Lung (tissue), 12 donors: ENCODE measurements around the gene MFAP4. TPM values are rescaled to one million over a fixed set of nuclear protein-coding genes. Genes with fewer than 3 reads are reported as not detected.

Experiments used
- ATAC-seq: fragments of 200-7000 bp; cut with Tn5 transposase; one replicate; pipeline ENCODE4 v1.9.1; 2020; ENCODE audit warnings: moderate number of reproducible peaks; ENCODE audit not compliant: insufficient read depth, low FRiP score
- DNase-seq, 3 donors: peaks; one replicate each; pipeline ENCODE4 v3.0.0-alpha.2; 2013 to 2017
- H3K27ac ChIP-seq, 2 donors: one replicate each; pipeline ENCODE4 v1.5.1; 2013; ENCODE audit warnings: mild to moderate bottlenecking in 2 of 2, moderate library complexity in 2 of 2, control low read depth in 1 of 2, inconsistent platforms in 1 of 2, low read depth in 1 of 2, low read length in 1 of 2
- H3K27me3 ChIP-seq, 3 donors: one replicate each; pipeline ENCODE4 v1.5.1; 2013; ENCODE audit warnings: low read length in 2 of 3; ENCODE audit not compliant: control insufficient read depth in 3 of 3, insufficient read depth in 3 of 3
- H3K36me3 ChIP-seq, 4 donors: one replicate each; pipeline ENCODE4 v1.5.1; 2013; ENCODE audit warnings: low read length in 4 of 4, mild to moderate bottlenecking in 1 of 4, moderate library complexity in 1 of 4; ENCODE audit not compliant: control insufficient read depth in 4 of 4, insufficient read depth in 4 of 4
- H3K4me1 ChIP-seq, 5 donors: one replicate each; pipeline ENCODE4 v1.5.1; 2013; ENCODE audit warnings: low read length in 5 of 5, mild to moderate bottlenecking in 2 of 5, moderate library complexity in 1 of 5; ENCODE audit not compliant: control insufficient read depth in 5 of 5, insufficient read depth in 5 of 5
- H3K4me3 ChIP-seq: one replicate; pipeline ENCODE4 v1.5.1; 2013; ENCODE audit warnings: mild to moderate bottlenecking, control low read depth, moderate library complexity
- H3K9ac ChIP-seq, 2 donors: one replicate each; pipeline ENCODE4 v1.5.1; 2013; ENCODE audit warnings: low read length in 2 of 2, control low read depth in 1 of 2; ENCODE audit not compliant: insufficient read depth in 1 of 2
- H3K9me3 ChIP-seq, 4 donors: one replicate each; pipeline ENCODE4 v1.5.1; 2013; ENCODE audit warnings: low read length in 3 of 4, mild to moderate bottlenecking in 1 of 4, moderate library complexity in 1 of 4; ENCODE audit not compliant: control insufficient read depth in 4 of 4, insufficient read depth in 3 of 4
- CTCF ChIP-seq: IDR thresholded peaks from 2 replicates; pipeline ENCODE4 v1.5.1; 2012; ENCODE audit warnings: mild to moderate bottlenecking; ENCODE audit errors: control extremely low read depth, extremely low read depth
- WGBS, 2 donors: extraction: QIAGEN DNeasy Blood & Tissue Kit; methylation state at CpG; one replicate each; pipeline ENCODE4 v1.1.7; 2013; 5-methylcytosine and 5-hydroxymethylcytosine counted together
- polyA plus RNA-seq, 2 donors: library from polyadenylated mRNA; stranded (reverse); fragments of 200-250 nt; gene quantifications; one replicate each; pipeline ENCODE4 v1.2.1, GENCODE V29; 2013
- total RNA-seq, 2 donors: library from RNA; depleted of rRNA in 1 of 2; stranded (reverse); fragments of >200 nt in 1 of 2; gene quantifications; one replicate each; pipeline ENCODE4 v1.2.1, GENCODE V29; 2014 to 2021
- donor health status: control.
- donor health status: control.
- donor health status: Bipolar disorder and iron deficiency.
- donor health status: healthy.
- donor health status: DM: yes; HTN: yes; CAD: no.

Gene MFAP4
- total and polyA plus RNA-seq, 4 donors, result 45.7 to 156 (median 92.2) TPM

- H3K27ac ChIP-seq, result no peak overlapping the region
- WGBS, 2 donors, result 67 to 75% methylated on average over 6 to 7 of the region's 7 CpGs
Observed at GRCh38 chr17:19342611-19343255, 44.3 kb downstream of the MFAP4 start.

GRCh38 chr17:19341641-19342610, 45.1 kb downstream of the MFAP4 start:
- Histone ChIP-seq H3K9ac (no peak overlapping the region), H3K36me3 (peaks cover 0 to 2% (median 0%) of the 10 kb centered on the region in 4 donors), H3K27me3 (no peaks in the 10 kb centered on the region), H3K27ac (no peak overlapping the region), H3K9me3 (no peaks in the 10 kb centered on the region), H3K4me3 (no peak overlapping the region), H3K4me1 (peaks cover 0 to 27% (median 13%) of the 10 kb centered on the region in 5 donors)
- 60 to 70% methylated on average over 20 of the region's 20 CpGs for WGBS, 2 donors
- DNase-seq (peak; percentile 57 to 70 (median 69)), ATAC-seq (no peak)
- no peak for TF ChIP-seq CTCF

More at GRCh38 chr17:19342611-19343255, 44.3 kb downstream of the MFAP4 start:
- Histone ChIP-seq H3K4me1 (peaks cover 0 to 18% (median 10%) of the 10 kb centered on the region in 5 donors), H3K36me3 (peaks cover 0 to 2% (median 0%) of the 10 kb centered on the region in 4 donors), H3K27me3 (no peaks in the 10 kb centered on the region), H3K9ac (no peak overlapping the region), H3K9me3 (no peaks in the 10 kb centered on the region), H3K4me3 (no peak overlapping the region)
- TF ChIP-seq CTCF, result no peak
- DNase-seq (peak in 1 of 3 donors; percentile 14), ATAC-seq (no peak)

GRCh38 chr17:19341211-19341631, 45.8 kb downstream of the MFAP4 start:
- Histone ChIP-seq H3K9me3 (no peaks in the 10 kb centered on the region), H3K4me1 (peaks cover 0 to 30% (median 15%) of the 10 kb centered on the region in 5 donors), H3K36me3 (peaks cover 0 to 2% (median 0%) of the 10 kb centered on the region in 4 donors), H3K27me3 (no peaks in the 10 kb centered on the region), H3K27ac (no peak overlapping the region), H3K4me3 (no peak overlapping the region), H3K9ac (no peak overlapping the region)
- DNase-seq, result peak in 1 of 3 donors; percentile 11
- TF ChIP-seq CTCF, result no peak
- ATAC-seq, result no peak
- WGBS, 2 donors, result 72 to 77% methylated on average over 7 of the region's 7 CpGs
